GM18868 (cell line): Measurements from ENCODE around the gene TMEM252.

Experiments
- ATAC-seq: cut with Tn5 transposase; IDR thresholded peaks from one replicate; pipeline ENCODE4 v1.9.1; 2021; ENCODE audit warnings: mild to moderate bottlenecking, moderate library complexity; ENCODE audit not compliant: unreplicated experiment

TMEM252 gene, protein sequence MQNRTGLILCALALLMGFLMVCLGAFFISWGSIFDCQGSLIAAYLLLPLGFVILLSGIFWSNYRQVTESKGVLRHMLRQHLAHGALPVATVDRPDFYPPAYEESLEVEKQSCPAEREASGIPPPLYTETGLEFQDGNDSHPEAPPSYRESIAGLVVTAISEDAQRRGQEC

GRCh38 chr9:68540712-68541535, at the start of gene TMEM252:
TMEM252 (minus strand) TSS chr9:68540883; CDS start chr9:68540814, 69 bp downstream.
- ATAC-seq = no peak

DNA sequence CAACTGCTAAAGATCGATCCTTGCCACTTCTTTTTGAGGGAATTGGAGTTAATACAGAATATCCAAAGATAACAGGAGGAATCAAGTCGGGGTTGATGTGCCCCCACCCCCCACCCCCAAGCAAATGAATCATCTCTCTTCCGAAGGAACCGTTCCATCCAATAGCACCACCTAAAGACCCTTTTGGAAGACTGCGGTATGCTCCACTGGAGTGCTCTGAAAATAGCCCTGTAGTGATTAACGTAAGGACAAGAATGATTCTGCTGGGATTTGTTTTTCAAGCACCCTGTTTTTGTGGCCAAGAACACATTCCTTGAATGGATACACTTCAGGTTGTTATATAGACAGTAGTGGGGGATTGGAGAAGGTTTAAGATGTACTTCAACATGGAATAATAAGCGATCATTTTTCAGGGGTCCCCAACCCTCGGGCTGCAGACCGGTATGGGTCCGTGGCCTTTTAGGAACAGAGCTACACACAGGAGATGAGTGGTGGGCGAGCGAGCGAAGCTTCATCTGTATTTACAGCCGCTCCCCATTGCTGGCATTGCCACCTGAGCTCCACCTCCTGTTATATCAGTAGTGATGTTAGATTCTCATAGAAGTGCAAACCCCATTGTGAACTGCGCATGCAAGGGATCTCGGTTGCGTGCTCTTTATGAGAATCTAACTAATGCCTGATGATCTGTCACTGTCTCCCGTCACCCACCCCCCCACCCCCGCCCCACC, 44.5 kb upstream of the TMEM252 start:
- ATAC-seq = no peak

- peak; percentile 93 for ATAC-seq
Measured at GRCh38 chr9:68584189-68585033, 43.7 kb upstream of the TMEM252 start.

DNA sequence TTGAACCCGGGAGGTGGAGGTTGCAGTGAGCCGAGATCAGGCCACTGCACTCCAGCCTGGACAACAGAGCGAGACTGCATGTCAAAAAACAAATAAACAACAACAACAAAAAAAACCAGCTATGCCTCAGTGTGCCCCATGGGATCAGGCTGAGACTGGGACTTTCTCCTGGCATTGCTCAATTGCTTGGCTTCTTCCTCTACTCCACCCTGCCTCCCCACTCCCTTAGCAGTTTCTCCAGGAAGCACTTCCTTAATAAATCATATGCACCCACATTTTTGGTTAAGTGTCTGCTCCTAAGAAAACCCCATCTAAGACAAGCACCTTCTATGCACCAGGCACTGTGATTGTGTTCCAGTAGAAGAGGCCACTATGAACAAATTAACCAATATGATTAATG, 41.0 kb upstream of the TMEM252 start:
- no peak for ATAC-seq

- peak; percentile 85 for ATAC-seq
Measured at GRCh38 chr9:68577774-68578591, 37.3 kb upstream of the TMEM252 start.

GRCh38 chr9:68575817-68576216, 35.1 kb upstream of the TMEM252 start:
- ATAC-seq = no peak

GRCh38 chr9:68574150-68574549, 33.5 kb upstream of the TMEM252 start:
- ATAC-seq = no peak

DNA sequence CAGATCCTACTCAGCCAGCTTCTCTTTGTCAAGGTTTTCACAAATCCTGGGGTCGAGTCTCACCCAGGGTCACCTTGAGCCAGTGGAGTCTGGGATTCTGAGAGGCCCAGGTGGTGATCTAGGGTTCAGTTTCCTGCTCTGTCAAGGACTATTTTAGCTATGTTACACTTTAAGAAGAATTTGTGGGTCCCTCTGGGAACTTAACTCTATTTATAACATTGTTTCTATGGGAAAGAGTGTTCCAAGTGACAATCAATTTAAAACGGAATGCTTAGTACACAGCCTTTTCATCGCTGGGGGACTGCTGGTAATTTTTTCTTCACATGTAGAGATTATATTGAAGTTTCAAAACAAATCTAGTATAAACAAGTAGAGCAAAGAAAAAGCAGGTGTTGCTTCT, 26.9 kb upstream of the TMEM252 start:
- ATAC-seq = no peak

DNA sequence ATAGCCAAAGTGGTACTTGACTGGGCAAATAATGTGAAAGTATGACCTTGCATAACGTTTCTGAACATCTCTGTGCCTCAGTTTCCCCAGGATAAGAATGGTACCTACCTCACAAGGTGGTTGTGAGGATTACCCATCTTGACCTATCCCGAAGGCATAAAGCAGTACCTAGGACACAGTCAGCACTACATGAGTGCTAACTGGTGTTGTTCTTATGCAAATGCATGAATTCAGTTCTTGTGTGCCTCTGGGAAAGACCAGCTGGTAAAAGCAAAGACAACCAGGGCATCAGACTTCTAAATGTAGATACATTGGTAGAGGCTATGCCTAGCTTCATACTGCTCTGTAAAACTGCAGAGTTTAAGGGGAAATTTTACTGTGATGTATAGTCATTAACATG, 21.8 kb upstream of the TMEM252 start:
- no peak for ATAC-seq

DNA sequence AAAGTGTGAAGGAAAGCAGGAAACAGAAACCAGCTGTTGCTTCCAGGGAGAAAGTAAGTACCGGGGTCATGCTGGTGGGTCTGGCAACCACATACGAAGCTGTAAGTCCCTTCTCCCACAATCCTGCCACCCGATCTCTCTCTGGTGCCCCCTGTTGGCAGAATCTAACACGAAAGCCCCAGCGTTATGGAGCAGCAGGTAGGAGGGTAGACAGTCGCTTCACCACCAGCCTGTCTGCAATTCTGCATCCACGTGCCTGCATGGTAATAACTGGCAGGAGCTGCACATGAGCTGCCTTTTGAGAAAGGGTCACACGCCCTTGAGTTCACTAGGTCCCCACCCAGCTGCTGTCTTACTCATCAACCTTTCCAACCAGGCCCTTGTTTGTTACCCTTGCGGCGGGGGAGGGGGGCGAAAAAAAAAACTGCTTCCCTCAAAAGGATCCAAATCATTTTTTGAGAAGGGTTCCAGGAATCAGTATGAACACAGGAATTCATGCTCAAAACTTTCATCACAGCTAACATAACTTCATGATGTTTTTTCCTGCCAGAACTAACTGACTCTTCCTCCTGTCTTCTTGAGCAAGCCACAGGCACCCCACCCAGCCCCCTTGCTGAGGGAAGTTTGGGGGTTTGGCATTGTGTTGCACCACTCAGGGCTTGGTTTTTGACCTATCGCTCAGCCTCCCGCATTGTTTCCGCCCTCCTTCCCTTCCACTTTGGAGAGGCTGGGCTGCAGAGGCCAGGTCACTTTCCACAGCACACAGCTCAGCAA, 19.6 kb upstream of the TMEM252 start:
- peak; percentile 82 for ATAC-seq

DNA sequence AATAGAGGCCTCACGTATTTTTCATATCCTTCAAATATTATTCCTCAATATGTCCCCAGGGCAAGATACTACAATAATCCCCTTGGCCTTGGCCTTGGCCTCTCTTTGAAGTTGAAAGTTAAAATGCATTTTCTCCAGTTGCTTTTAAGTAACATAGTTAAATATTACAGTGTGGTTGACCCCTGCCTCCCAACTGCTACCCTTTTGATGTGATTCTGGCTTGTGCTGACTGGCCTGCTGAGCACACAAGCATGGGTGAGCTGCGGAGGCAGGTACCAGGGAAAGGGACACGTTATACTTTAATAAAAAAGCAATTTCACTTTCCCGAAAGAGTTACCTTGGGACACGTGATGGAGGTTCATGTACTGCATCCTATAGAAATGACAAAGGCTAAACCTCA, 17.9 kb upstream of the TMEM252 start:
- no peak for ATAC-seq

DNA sequence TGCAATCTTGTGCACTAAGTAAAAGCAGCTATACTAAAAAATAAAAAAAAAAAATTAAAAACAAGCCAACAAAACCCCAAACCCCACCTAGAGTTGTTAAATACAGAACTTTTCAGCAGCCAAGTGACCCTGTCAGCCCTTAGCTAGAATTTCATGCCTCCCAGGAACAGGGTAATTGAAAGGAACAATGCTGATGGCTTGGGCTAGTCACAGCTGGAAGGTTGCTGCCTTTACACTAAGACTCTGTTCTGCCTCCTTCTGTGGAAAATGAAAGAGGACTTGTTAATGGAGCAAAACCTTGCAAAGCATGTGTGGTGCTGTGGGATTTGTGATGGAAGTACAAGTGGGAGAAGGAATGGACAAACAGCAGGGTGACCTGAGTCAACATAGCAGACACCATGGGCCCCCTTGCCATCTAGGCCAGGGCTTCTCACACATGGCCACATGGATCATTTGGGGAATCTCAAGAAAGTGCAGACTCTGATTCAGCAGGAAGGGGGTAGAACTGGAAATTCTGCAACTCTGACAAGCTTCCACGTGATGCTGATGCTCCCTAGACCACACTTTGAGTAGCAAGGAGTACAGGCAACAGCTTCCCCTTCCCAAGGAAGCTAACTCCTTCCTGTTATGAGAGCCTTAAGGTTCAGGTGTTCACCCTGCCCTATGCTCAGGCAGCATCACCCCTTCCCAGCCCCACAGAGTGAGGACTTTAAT, 14.9 kb upstream of the TMEM252 start:
- ATAC-seq = no peak

- no peak for ATAC-seq
Measured at GRCh38 chr9:68552700-68553476, 12.2 kb upstream of the TMEM252 start.

DNA sequence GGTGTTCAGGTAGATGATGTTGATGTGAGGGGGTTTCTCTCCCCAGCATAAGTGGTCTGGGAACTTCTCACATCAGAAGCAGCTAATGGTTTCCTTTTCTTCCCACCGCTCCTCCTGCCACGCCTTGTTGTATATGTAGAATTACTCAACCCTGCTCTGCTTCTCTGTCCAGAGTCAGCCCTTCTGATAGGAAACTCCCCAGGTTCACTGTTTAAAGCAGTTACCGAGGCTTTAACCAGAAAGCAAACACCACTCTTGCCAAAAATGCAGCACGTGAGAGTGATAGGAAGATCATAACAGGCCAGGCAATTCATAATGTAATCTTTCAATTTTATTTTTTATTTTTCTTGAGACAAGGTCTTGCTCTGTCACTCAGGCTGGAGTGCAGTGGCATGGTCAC, 10.5 kb upstream of the TMEM252 start:
- ATAC-seq = peak; percentile 41

DNA sequence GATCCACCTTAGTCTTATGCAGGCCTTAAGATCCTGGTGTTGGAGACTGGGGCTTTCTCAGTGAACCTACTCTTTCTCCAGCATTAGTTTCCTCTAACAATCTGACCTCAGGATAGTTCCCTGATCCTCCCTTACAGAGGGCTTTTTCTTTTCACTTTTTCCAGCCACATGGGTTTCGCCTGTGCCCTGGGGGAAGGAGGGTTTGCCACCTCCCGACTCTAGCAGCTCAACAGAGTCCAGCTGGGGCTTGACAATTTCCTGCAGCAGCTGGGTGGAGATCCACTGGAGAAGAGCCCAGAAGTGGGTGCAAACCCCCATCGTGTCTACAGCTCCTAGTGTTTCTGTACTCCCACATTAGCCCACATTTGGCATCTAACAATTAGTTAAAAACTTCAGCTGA, 7.6 kb upstream of the TMEM252 start:
- ATAC-seq = no peak

DNA sequence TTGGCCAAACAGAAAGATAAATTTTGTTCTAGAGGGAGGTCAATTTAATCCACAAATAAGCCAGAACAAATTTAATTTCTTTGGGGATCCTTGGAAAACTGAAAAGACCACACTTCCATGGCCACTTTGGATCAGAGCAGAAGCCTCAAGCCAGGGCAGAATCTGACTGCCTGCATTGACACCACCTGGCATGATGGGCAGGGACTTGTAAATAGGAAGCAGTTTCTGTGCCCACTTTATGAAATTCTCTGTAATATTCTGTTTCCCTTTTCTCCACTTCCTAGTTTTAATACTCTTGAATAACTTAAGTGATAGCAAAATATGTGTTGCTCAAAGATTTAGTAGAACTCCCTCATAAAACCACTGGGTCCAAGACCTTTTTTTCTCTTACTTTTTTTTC, 6.7 kb upstream of the TMEM252 start:
- no peak for ATAC-seq

GRCh38 chr9:68546596-68547390, 6.1 kb upstream of the TMEM252 start:
- ATAC-seq = peak; percentile 77
